Colonic mucosa (tissue), 4 donors: ENCODE data around the gene SLTM. TPM values are rescaled to one million over a fixed set of nuclear protein-coding genes. Genes with fewer than 3 reads are reported as not detected.
"Not testable (repeated sequence)": the region's sequence is repeated elsewhere in the genome, so short reads cannot be mapped to it uniquely, and the experiment has no call there.

Experiments
- DNase-seq: peaks from one replicate; pipeline ENCODE4 v3.0.0-alpha.2; 2020
- H3K27ac ChIP-seq: fragments of 200-600 bp; one replicate; pipeline ENCODE4 v1.8.0; 2021
- H3K27me3 ChIP-seq: fragments of 200-600 bp; one replicate; pipeline ENCODE4 v1.8.0; 2021
- H3K36me3 ChIP-seq: fragments of 200-600 bp; one replicate; pipeline ENCODE4 v1.8.0; 2021
- H3K4me1 ChIP-seq: fragments of 200-600 bp; one replicate; pipeline ENCODE4 v1.8.0; 2021; ENCODE audit warnings: mild to moderate bottlenecking
- H3K4me3 ChIP-seq: fragments of 200-600 bp; one replicate; pipeline ENCODE4 v1.8.0; 2021
- H3K9ac ChIP-seq, 2 donors: one replicate each; pipeline ENCODE4 v1.7.0; 2013; ENCODE audit warnings: control low read depth in 2 of 2, low read depth in 2 of 2, low read length in 2 of 2
- H3K9me3 ChIP-seq: fragments of 200-600 bp; one replicate; pipeline ENCODE4 v1.8.0; 2021
- intact Hi-C: fragments of 100-400 bp; cut with DNase I; formaldehyde crosslinking; loops from one replicate; pipeline ENCODE4 v1.14.1; 2022
- total RNA-seq, 2 donors: library from RNA; stranded (reverse); fragmentation: NEBNext Ultra II Directional in 1 of 2; extraction: Animal tissue kit (Norgen Biotek cat#: 25700) in 1 of 2; gene quantifications; one replicate each; pipeline ENCODE4 v1.2.1, GENCODE V29; 2021
- TF ChIP-seq, protein P1 (sequence below): fragments of 200-600 bp; IDR thresholded peaks from one replicate; pipeline ENCODE4 v1.8.0; 2022; ENCODE audit warnings: antibody characterized with exemption, mild to moderate bottlenecking
- donor health status: healthy.
- donor health status: DM: no; HTN: no; CAD: no.
- donor health status: DM: no; HTN: no; CAD: no.

Gene SLTM
- total RNA-seq, 2 donors from 2014 or later = 62.6 to 78.2 TPM

DNA sequence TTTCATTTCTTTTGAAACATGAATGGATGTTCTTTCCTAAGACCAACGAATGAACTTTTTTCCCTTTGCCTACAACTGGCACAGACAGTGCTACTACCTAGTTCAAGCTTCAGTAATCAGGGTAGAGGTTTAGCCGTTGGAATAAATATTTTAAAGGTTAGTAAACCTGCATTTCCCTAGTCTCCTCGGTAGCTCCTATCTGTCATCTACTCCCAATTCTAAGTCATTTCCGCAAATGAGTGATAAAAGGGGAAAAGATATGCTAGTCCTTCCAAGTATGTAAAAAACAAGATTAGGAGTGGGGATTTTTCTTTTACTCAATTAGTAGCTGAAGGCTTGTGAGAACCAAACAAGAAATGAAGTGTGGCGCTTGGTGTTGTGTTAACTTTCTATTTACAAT is 15.2 kb downstream of the SLTM start:
- Histone ChIP-seq H3K27ac (no peak overlapping the region), H3K4me3 (no peak overlapping the region), H3K27me3 (no peaks in the 10 kb centered on the region), H3K9me3 (no peaks in the 10 kb centered on the region), H3K36me3 (no peaks in the 10 kb centered on the region), H3K9ac (no peak overlapping the region), H3K4me1 (no peaks in the 10 kb centered on the region)
- TF ChIP-seq, protein P1, sequence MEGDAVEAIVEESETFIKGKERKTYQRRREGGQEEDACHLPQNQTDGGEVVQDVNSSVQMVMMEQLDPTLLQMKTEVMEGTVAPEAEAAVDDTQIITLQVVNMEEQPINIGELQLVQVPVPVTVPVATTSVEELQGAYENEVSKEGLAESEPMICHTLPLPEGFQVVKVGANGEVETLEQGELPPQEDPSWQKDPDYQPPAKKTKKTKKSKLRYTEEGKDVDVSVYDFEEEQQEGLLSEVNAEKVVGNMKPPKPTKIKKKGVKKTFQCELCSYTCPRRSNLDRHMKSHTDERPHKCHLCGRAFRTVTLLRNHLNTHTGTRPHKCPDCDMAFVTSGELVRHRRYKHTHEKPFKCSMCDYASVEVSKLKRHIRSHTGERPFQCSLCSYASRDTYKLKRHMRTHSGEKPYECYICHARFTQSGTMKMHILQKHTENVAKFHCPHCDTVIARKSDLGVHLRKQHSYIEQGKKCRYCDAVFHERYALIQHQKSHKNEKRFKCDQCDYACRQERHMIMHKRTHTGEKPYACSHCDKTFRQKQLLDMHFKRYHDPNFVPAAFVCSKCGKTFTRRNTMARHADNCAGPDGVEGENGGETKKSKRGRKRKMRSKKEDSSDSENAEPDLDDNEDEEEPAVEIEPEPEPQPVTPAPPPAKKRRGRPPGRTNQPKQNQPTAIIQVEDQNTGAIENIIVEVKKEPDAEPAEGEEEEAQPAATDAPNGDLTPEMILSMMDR = no peak
- intact Hi-C loops = no loop called here
- DNase-seq = no peak

DNA sequence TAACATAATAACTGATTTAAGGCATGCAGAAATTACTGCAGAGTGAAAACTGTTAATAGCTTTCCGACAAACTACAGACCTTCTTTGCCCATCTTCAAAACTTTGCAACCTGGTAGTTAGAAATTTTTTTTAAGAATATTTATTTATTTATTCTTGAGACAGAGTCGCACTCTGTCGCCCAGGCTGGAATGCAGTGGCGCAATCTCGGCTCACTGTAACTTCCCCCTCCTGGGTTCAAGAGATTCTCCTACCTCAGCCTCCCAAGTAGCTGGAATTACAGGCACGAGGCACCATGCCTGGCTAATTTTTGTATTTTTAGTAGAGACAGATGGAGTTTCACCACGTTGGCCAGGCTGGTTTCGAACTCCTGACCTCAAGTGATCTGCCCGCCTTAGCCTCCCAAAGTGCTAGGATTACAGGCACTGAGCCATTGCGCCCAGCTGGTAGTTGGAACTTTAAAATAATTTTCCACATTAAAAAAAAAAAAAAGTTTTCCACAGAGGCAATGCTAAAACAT is 15.8 kb downstream of the SLTM start:
- H3K4me3 ChIP-seq, intact Hi-C loops, H3K4me1 ChIP-seq, H3K27me3 ChIP-seq, H3K36me3 ChIP-seq, H3K9ac ChIP-seq, H3K27ac ChIP-seq, DNase-seq, H3K9me3 ChIP-seq: not testable (repeated sequence)

DNA sequence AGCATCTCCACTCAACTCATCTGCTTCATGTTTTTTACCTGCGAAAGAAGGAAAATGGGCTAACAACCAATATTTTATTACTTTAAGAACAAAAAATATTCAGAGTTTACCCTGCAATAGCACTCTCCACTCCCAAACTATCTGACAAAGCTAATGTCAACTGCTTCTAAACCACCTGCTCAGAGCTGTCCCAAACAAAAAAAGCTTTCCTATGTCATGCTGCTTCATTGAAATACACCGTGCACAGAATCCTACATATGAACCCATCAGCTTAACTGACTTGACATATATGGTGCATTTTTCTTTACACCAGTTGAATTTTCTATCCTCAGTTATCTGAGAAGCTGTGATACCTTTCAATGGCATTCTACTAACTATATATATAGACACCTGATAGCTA is 16.5 kb downstream of the SLTM start:
- Histone ChIP-seq H3K4me1 (no peaks in the 10 kb centered on the region), H3K4me3 (no peak overlapping the region), H3K36me3 (peaks cover 4% of the 10 kb centered on the region), H3K27ac (no peak overlapping the region), H3K9me3 (no peaks in the 10 kb centered on the region), H3K9ac (no peak overlapping the region), H3K27me3 (no peaks in the 10 kb centered on the region)
- no peak for DNase-seq
- TF ChIP-seq, protein P1 = no peak
- intact Hi-C loops = no loop called here

DNA sequence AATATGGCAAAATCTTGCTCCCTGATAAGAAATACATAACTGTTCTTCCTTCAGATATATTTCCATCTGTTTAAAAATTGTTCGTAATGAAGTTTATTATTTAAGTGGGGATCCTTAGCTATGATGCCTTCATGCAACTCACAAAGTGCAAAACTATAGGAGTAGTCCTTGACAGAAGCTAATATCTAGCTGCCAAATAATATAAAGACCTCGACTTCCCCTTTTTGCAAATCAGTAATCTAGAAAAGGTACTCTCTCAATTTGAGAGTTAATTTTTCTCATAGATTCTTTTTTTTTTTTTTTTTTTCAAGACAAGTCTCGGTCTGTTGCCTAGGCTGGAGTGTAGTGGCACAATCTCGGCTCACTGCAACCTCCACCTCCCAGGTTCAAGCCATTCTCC is 23.0 kb downstream of the SLTM start:
- Histone ChIP-seq H3K9me3 (no peaks in the 10 kb centered on the region), H3K9ac (no peak overlapping the region), H3K4me1 (no peaks in the 10 kb centered on the region), H3K27me3 (no peaks in the 10 kb centered on the region), H3K4me3 (no peak overlapping the region), H3K27ac (no peak overlapping the region), H3K36me3 (peaks cover 4% of the 10 kb centered on the region)
- TF ChIP-seq, protein P1 = no peak
- intact Hi-C loops = no loop called here
- DNase-seq = no peak

DNA sequence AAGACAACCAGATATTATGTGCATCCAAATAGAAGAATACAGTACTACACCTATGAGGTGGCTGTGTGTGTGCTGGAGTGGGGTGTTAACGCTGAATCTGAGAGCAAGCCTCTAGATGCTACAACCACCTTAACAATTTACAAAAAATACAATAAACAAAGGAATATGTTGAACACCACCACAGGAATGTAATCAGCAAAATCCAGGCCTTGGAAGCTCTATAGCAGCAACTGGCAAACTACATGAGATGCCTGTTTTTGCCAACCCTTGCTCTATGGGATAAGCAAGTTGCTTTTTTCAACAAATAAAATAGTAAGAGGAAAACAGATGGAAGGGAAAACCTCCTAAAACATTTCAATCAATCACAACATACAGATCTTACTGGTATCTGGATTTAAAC is 23.9 kb downstream of the SLTM start:
- H3K27me3 ChIP-seq = no peaks in the 10 kb centered on the region
- H3K36me3 ChIP-seq = peaks cover 4% of the 10 kb centered on the region
- no peak overlapping the region for H3K9ac ChIP-seq
- intact Hi-C loops = no loop called here
- no peak overlapping the region for H3K27ac ChIP-seq
- TF ChIP-seq, protein P1 = no peak
- H3K4me1 ChIP-seq = no peaks in the 10 kb centered on the region
- no peak overlapping the region for H3K4me3 ChIP-seq
- H3K9me3 ChIP-seq = no peaks in the 10 kb centered on the region
- no peak for DNase-seq

DNA sequence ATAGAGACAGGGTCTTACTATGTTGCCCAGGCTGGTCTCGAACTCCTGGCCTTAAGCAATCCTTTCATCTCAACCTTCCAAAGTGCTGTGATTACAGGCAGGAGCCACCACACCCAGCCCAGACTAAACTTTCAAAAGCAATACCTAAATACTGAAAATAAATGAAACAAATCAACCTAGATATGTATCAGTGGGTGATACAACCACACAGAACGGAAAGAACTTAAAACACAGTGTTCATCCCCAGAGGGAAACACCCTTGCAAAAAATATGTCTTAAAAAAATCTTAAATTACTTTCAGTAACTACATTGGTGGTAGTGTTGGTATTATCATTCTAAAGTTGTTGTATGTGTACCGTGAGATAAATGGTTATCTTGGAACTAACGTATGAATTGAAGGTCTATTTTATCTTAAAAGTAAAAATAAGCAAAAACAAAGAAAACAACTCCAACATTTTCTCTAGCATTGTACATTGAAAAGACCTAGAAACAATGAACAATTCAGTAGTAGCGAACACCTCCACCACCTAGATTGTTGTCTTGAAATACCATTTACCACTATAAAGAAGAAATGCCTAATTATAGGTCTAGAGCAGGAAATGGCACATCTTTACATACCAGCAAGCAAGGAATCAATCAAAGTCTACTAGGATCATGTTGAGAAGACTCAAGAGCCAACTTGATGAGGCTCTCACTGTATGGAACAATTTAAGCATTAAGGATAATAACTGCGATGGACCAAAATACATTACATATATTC is 24.7 kb downstream of the SLTM start:
- Histone ChIP-seq H3K27ac (no peak overlapping the region), H3K36me3 (peaks cover 4% of the 10 kb centered on the region), H3K9ac (no peak overlapping the region), H3K4me1 (no peaks in the 10 kb centered on the region), H3K27me3 (no peaks in the 10 kb centered on the region), H3K9me3 (no peaks in the 10 kb centered on the region), H3K4me3 (no peak overlapping the region)
- no peak for DNase-seq
- intact Hi-C loops = no loop called here
- TF ChIP-seq, protein P1 = no peak
